ENCODE data around the gene SLC24A4. TPM values are rescaled to one million over a fixed set of nuclear protein-coding genes. Genes with fewer than 3 reads are reported as not detected.

The SLC24A4 gene
- total RNA-seq, 1 donor from 2014 or later = not detected

- H3K4me1 ChIP-seq = peaks cover 0 to 9% of the 10 kb centered on the region in 2 donors
- intact Hi-C loops (cut with DNase I) = loop anchor here (5.0 kb wide), 1 partner anchor 131 kb away; no protein-coding TSS in a partner anchor
- no peak overlapping the region for H3K4me3 ChIP-seq
- no peaks in the 10 kb centered on the region for H3K36me3 ChIP-seq
- TF ChIP-seq CTCF (IDR thresholded peaks at IDR 0.05) = no peak
- no peaks in the 10 kb centered on the region for H3K27me3 ChIP-seq
- DNase-seq (ENCODE audit: low spot score in 2 of 2) = no peak
- no peak overlapping the region for H3K27ac ChIP-seq
- H3K9me3 ChIP-seq = no peaks in the 10 kb centered on the region
Observed at GRCh38 chr14:92325835-92326234, 2.9 kb downstream of the SLC24A4 start.

GRCh38 chr14:92328664-92329255, 5.8 kb downstream of the SLC24A4 start:
- Histone ChIP-seq H3K27ac (no peak overlapping the region), H3K27me3 (no peaks in the 10 kb centered on the region), H3K4me3 (no peak overlapping the region), H3K9me3 (no peaks in the 10 kb centered on the region), H3K4me1 (peaks cover 0 to under 1% of the 10 kb centered on the region in 2 donors), H3K36me3 (no peaks in the 10 kb centered on the region)
- intact Hi-C loops (cut with DNase I) = loop anchor here (5.0 kb wide), 1 partner anchor 129 kb away; no protein-coding TSS in a partner anchor
- TF ChIP-seq CTCF (IDR thresholded peaks at IDR 0.05) = peak in 1 of 3 experiments; percentile 21
- no peak for DNase-seq (ENCODE audit: low spot score in 2 of 2)

GRCh38 chr14:92334050-92334449, 11.1 kb downstream of the SLC24A4 start:
- intact Hi-C loops (cut with DNase I) = no loop called here
- Histone ChIP-seq H3K4me1 (no peaks in the 10 kb centered on the region), H3K4me3 (no peak overlapping the region), H3K36me3 (no peaks in the 10 kb centered on the region), H3K27ac (no peak overlapping the region), H3K27me3 (no peaks in the 10 kb centered on the region), H3K9me3 (no peaks in the 10 kb centered on the region)
- no peak for TF ChIP-seq CTCF (IDR thresholded peaks at IDR 0.05)
- DNase-seq (ENCODE audit: low spot score in 2 of 2) = no peak

GRCh38 chr14:92336363-92336762, 13.4 kb downstream of the SLC24A4 start:
- TF ChIP-seq CTCF (IDR thresholded peaks at IDR 0.05) = no peak
- H3K9me3 ChIP-seq = no peaks in the 10 kb centered on the region
- no peak overlapping the region for H3K27ac ChIP-seq
- no peaks in the 10 kb centered on the region for H3K4me1 ChIP-seq
- no peaks in the 10 kb centered on the region for H3K36me3 ChIP-seq
- H3K4me3 ChIP-seq = no peak overlapping the region
- no peak for DNase-seq (ENCODE audit: low spot score in 2 of 2)
- no peaks in the 10 kb centered on the region for H3K27me3 ChIP-seq
- intact Hi-C loops (cut with DNase I) = no loop called here

GRCh38 chr14:92339426-92339825, 16.5 kb downstream of the SLC24A4 start:
- Histone ChIP-seq H3K4me1 (no peaks in the 10 kb centered on the region), H3K27ac (no peak overlapping the region), H3K9me3 (no peaks in the 10 kb centered on the region), H3K36me3 (no peaks in the 10 kb centered on the region), H3K27me3 (no peaks in the 10 kb centered on the region), H3K4me3 (no peak overlapping the region)
- intact Hi-C loops (cut with DNase I) = no loop called here
- TF ChIP-seq CTCF (IDR thresholded peaks at IDR 0.05) = no peak
- DNase-seq (ENCODE audit: low spot score in 2 of 2) = no peak

GRCh38 chr14:92340071-92340470, 17.1 kb downstream of the SLC24A4 start:
- Histone ChIP-seq H3K27ac (no peak overlapping the region), H3K4me1 (no peaks in the 10 kb centered on the region), H3K27me3 (no peaks in the 10 kb centered on the region), H3K9me3 (no peaks in the 10 kb centered on the region), H3K4me3 (no peak overlapping the region), H3K36me3 (no peaks in the 10 kb centered on the region)
- TF ChIP-seq CTCF (IDR thresholded peaks at IDR 0.05) = no peak
- DNase-seq (ENCODE audit: low spot score in 2 of 2) = no peak
- intact Hi-C loops (cut with DNase I) = no loop called here
